ENCODE data around the gene MUC5B.

- TF ChIP-seq POLR2A (IDR thresholded peaks at IDR 0.05; ENCODE audit: low read depth, low read length) (no peak), POLR2AphosphoS5 (IDR thresholded peaks at IDR 0.05; ENCODE audit: low read depth, low read length) (no peak), PAX5 (IDR thresholded peaks at IDR 0.05; ENCODE audit: insufficient read depth, low read length, severe bottlenecking) (no peak), POU2F2 (IDR thresholded peaks at IDR 0.05; ENCODE audit: low read depth, low read length) (no peak), SPI1 (IDR thresholded peaks at IDR 0.05; ENCODE audit: low read depth, low read length) (no peak), TAF1 (IDR thresholded peaks at IDR 0.05; ENCODE audit: low read depth, low read length) (no peak)
These were observed 18.3 kb upstream of the MUC5B start for GRCh38 chr11:1204381-1205101.
